Adrenal gland (tissue), 12 donors: ENCODE measurements around the gene MEPCE. TPM values are rescaled to one million over a fixed set of nuclear protein-coding genes. Genes with fewer than 3 reads are reported as not detected.

Source experiments
- DNase-seq, 7 donors: peaks; one replicate each; pipeline ENCODE4 v3.0.0-alpha.2; 2019 to 2020
- H3K27ac ChIP-seq, 5 donors: fragments of 200-600 bp; sonication (generic) in 4 of 5; 1 replicate in 3 of 5; 2 replicates in 2 of 5; pipeline versions ENCODE4 v1.5.1 to v1.8.0; 2016 to 2020; ENCODE audit warnings: mild to moderate bottlenecking in 1 of 5
- H3K27me3 ChIP-seq: fragments of 200-600 bp; 2 replicates; pipeline ENCODE4 v1.8.0; 2021
- H3K36me3 ChIP-seq, 2 donors: fragments of 200-600 bp; replicated peaks in 1 of 2; 1 replicate in 1 of 2; 2 replicates in 1 of 2; pipeline versions ENCODE4 v1.5.1 to v1.8.0; 2018 to 2022
- H3K4me1 ChIP-seq, 2 donors: fragments of 200-600 bp; replicated peaks in 1 of 2; 1 replicate in 1 of 2; 2 replicates in 1 of 2; pipeline versions ENCODE4 v1.5.1 to v1.8.0; 2018 to 2021
- H3K4me3 ChIP-seq, 4 donors: fragments of 200-600 bp; sonication (generic) in 3 of 4; one replicate each; pipeline ENCODE4 v1.5.1; 2016 to 2018
- H3K9me3 ChIP-seq, 3 donors: fragments of 200-600 bp; sonication (generic) in 1 of 3; replicated peaks in 1 of 3; 1 replicate in 2 of 3; 2 replicates in 1 of 3; pipeline versions ENCODE4 v1.5.1 to v1.8.0; 2016 to 2021
- POLR2A ChIP-seq, 2 donors: fragments of 450-650 bp; IDR thresholded peaks; one replicate each; pipeline ENCODE4 v1.6.1; 2017; ENCODE audit warnings: antibody characterized with exemption in 2 of 2, mild to moderate bottlenecking in 2 of 2, moderate library complexity in 1 of 2
- WGBS, 4 donors: extraction: QIAGEN DNeasy Blood & Tissue Kit in 2 of 4; methylation state at CpG; one replicate each; pipeline versions ENCODE4 v1.1.5 to v1.1.7; 2013 to 2017; 5-methylcytosine and 5-hydroxymethylcytosine counted together
- intact Hi-C, 2 donors: fragments of 100-400 bp; cut with DNase I; formaldehyde crosslinking; loops; one replicate each; pipeline versions ENCODE4 v1.14.1 to v1.15.0; 2022 to 2023
- polyA plus RNA-seq, 3 donors: library from polyadenylated mRNA; stranded (reverse); fragments of 200-250 nt in 2 of 3; fragments of 350-450 nt in 1 of 3; fragmentation: Illumina TruSeq in 1 of 3; extraction: RNeasy Lipid Tissue Mini Kit (QIAGEN cat#74804) in 1 of 3; gene quantifications; one replicate each; pipeline ENCODE4 v1.2.3, GENCODE V29; 2013 to 2014
- total RNA-seq, 9 donors: library from RNA; depleted of rRNA in 4 of 9; stranded (reverse); fragments of >200 nt in 4 of 9; fragments of 120-200 nt in 1 of 9; fragmentation: NEBNext Ultra II Directional in 1 of 9; extraction: Animal tissue kit (Norgen Biotek cat#: 25700) in 1 of 9; gene quantifications; one replicate each; pipeline versions ENCODE4 v1.1.0 to v1.2.4, GENCODE V29; 2013 to 2023
- TF ChIP-seq, protein P1 (sequence below), 6 experiments: fragments of 450-650 bp in 4 of 6; fragments of 200-600 bp in 2 of 6; sonication (generic) in 1 of 6; IDR thresholded peaks; 1 replicate in 5 of 6; 2 replicates in 1 of 6; pipeline versions ENCODE4 v1.5.1 to v1.8.0; 2016 to 2021; ENCODE audit warnings: antibody characterized with exemption in 6 of 6, mild to moderate bottlenecking in 2 of 6, moderate library complexity in 1 of 6
- donor health status: healthy with polysubstance abuse.
- donor health status: Bipolar disorder and iron deficiency.
- donor health status: DM: yes; HTN: yes; CAD: no.
- donor health status: DM: no; HTN: no; CAD: no.
- donor health status: DM: no; HTN: no; CAD: no.
- donor health status: DM: yes; HTN: yes; CAD: no.

Gene MEPCE
- total and polyA plus RNA-seq, 12 donors = 24.8 to 76.8 (median 51.8) TPM

DNA sequence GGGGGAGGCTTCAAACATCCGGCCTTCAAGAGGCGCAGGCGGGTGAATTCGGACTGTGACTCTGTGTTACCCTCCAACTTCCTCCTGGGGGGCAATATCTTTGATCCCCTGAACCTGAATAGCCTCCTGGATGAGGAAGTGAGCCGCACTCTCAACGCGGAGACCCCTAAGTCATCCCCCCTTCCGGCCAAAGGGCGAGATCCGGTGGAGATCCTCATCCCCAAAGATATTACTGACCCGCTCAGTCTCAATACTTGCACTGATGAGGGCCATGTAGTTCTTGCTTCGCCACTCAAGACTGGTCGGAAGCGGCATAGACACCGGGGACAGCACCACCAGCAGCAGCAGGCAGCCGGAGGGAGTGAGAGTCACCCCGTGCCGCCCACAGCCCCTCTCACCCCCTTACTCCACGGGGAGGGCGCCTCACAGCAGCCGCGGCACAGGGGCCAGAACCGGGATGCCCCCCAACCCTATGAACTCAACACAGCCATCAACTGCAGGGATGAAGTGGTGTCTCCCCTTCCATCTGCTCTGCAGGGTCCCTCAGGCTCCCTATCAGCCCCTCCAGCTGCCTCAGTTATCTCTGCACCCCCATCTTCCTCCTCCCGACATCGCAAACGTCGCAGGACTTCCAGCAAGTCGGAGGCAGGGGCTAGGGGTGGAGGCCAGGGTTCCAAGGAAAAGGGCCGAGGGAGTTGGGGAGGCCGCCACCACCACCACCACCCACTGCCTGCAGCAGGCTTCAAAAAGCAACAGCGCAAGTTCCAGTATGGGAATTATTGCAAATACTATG lies 1.1 kb downstream of the MEPCE start:
- WGBS, 4 donors = 20 to 28% (median 22%) methylated on average over 24 to 31 of the region's 31 CpGs
- H3K4me1 ChIP-seq = peaks cover 29 to 57% of the 10 kb centered on the region in 2 donors
- H3K36me3 ChIP-seq = peaks cover 0 to 29% of the 10 kb centered on the region in 2 donors
- TF ChIP-seq POLR2A (IDR thresholded peaks at IDR 0.05) = no peak
- TF ChIP-seq, protein P1, sequence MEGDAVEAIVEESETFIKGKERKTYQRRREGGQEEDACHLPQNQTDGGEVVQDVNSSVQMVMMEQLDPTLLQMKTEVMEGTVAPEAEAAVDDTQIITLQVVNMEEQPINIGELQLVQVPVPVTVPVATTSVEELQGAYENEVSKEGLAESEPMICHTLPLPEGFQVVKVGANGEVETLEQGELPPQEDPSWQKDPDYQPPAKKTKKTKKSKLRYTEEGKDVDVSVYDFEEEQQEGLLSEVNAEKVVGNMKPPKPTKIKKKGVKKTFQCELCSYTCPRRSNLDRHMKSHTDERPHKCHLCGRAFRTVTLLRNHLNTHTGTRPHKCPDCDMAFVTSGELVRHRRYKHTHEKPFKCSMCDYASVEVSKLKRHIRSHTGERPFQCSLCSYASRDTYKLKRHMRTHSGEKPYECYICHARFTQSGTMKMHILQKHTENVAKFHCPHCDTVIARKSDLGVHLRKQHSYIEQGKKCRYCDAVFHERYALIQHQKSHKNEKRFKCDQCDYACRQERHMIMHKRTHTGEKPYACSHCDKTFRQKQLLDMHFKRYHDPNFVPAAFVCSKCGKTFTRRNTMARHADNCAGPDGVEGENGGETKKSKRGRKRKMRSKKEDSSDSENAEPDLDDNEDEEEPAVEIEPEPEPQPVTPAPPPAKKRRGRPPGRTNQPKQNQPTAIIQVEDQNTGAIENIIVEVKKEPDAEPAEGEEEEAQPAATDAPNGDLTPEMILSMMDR (IDR thresholded peaks at IDR 0.05) = no peak
- intact Hi-C loops = no loop called here
- H3K4me3 ChIP-seq = peak overlapping the region in 3 of 4 donors; percentile 86 to 99 (median 92)
- H3K27me3 ChIP-seq = no peaks in the 10 kb centered on the region
- no peaks in the 10 kb centered on the region for H3K9me3 ChIP-seq
- DNase-seq = peak in 3 of 7 donors; percentile 44 to 54 (median 50)
- peak overlapping the region in 4 of 5 donors; percentile 97 to 100 (median 99) for H3K27ac ChIP-seq

DNA sequence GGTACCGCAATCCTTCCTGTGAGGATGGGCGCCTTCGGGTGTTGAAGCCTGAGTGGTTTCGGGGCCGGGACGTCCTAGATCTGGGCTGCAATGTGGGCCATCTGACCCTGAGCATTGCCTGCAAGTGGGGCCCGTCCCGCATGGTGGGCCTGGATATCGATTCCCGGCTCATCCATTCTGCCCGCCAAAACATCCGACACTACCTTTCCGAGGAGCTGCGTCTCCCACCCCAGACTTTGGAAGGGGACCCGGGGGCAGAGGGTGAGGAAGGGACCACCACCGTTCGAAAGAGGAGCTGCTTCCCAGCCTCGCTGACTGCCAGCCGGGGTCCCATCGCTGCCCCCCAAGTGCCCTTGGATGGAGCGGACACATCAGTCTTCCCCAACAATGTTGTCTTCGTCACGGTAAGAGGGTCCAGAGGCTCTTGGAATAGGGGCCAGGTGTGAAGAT lies 1.7 kb downstream of the MEPCE start:
- 87 to 94% (median 91%) methylated on average over 8 to 23 of the region's 23 CpGs for WGBS, 4 donors
- Histone ChIP-seq H3K27me3 (no peaks in the 10 kb centered on the region), H3K4me3 (no peak overlapping the region), H3K4me1 (peaks cover 29 to 57% of the 10 kb centered on the region in 2 donors), H3K9me3 (no peaks in the 10 kb centered on the region), H3K27ac (peak overlapping the region in 3 of 5 donors; percentile 97 to 100 (median 100)), H3K36me3 (peaks cover 0 to 29% of the 10 kb centered on the region in 2 donors)
- peak in 2 of 7 donors; percentile 10 to 54 for DNase-seq
- intact Hi-C loops = no loop called here
- no peak for TF ChIP-seq POLR2A (IDR thresholded peaks at IDR 0.05)
- TF ChIP-seq, protein P1 (IDR thresholded peaks at IDR 0.05) = no peak

DNA sequence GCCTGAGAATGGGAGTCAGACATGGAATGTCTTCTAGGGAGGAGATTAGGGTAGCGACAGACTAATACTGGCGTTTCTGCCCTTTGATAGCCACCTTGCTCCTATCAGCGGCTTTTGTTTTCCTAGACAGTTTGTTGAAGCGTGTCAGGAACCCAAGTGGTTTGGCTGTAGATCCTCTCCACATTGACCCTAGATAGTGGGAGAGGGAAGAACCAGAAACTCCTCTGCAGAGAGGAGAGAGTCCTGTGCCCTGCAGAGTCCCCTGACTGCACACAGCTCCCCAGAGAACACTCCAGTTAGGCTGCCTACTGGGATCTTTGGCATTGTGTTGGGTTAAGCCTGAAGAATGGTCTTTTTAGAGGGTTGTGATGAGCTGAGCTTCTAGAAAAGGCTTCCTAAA lies 2.4 kb downstream of the MEPCE start:
- Histone ChIP-seq H3K9me3 (no peaks in the 10 kb centered on the region), H3K36me3 (peaks cover 0 to 29% of the 10 kb centered on the region in 2 donors), H3K4me1 (peaks cover 29 to 57% of the 10 kb centered on the region in 2 donors), H3K27ac (peak overlapping the region in 1 of 5 donors; percentile 97), H3K4me3 (no peak overlapping the region), H3K27me3 (no peaks in the 10 kb centered on the region)
- intact Hi-C loops = no loop called here
- 87 to 93% (median 90%) methylated on average over 4 of the region's 4 CpGs for whole genome bisulfite sequencing, 4 donors
- no peak for TF ChIP-seq POLR2A (IDR thresholded peaks at IDR 0.05)
- TF ChIP-seq, protein P1 (IDR thresholded peaks at IDR 0.05) = no peak
- DNase-seq = no peak

DNA sequence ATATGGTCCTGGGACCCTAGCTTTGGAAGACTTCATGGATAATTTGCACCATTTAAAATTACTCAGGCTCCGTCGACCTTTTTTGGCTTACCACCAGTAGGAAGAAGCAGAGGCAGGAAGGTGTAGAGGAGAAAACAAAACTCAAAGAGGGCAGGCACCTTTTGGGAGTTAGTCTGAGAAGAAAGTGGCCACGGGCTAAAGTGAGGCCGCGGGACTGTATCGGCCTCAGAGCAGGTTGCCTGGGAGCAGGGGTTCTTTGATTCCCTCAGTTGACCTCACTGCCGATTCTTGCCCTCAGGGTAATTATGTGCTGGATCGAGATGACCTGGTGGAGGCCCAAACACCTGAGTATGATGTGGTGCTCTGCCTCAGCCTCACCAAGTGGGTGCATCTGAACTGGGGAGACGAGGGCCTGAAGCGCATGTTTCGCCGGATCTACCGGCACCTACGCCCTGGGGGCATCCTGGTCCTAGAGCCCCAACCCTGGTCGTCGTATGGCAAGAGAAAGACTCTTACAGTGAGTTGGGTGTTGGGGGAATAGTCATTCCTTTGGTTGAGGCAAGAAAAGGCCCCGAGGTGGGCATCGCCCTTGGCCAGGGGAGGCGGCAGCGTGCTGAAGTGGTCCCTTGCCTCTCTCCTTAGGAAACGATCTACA lies 3.1 kb downstream of the MEPCE start:
- Histone ChIP-seq H3K9me3 (no peaks in the 10 kb centered on the region), H3K4me1 (peaks cover 27 to 55% of the 10 kb centered on the region in 2 donors), H3K27ac (no peak overlapping the region), H3K36me3 (peaks cover 0 to 29% of the 10 kb centered on the region in 2 donors), H3K4me3 (no peak overlapping the region), H3K27me3 (no peaks in the 10 kb centered on the region)
- TF ChIP-seq, protein P1 (IDR thresholded peaks at IDR 0.05) = no peak
- TF ChIP-seq POLR2A (IDR thresholded peaks at IDR 0.05) = no peak
- WGBS, 4 donors = 86 to 88% (median 88%) methylated on average over 15 to 21 of the region's 21 CpGs
- intact Hi-C loops = no loop called here
- no peak for DNase-seq
